Nephron (organoid): ENCODE measurements around the gene TJP1.

Experiments used
- H3K27ac Mint-ChIP-seq, 3 experiments: 2 replicates each; pipeline ENCODE4 v1.8.0; 2020; ENCODE audit warnings: mixed read lengths in 3 of 3, mild to moderate bottlenecking in 2 of 3, moderate library complexity in 1 of 3
- H3K27me3 Mint-ChIP-seq: 2 replicates; pipeline ENCODE4 v1.8.0; 2021; ENCODE audit warnings: low read depth, mild to moderate bottlenecking, moderate library complexity, mixed read lengths
- H3K36me3 Mint-ChIP-seq: 2 replicates; pipeline ENCODE4 v1.8.0; 2020; ENCODE audit warnings: low read depth, mixed read lengths
- H3K4me1 Mint-ChIP-seq: 2 replicates; pipeline ENCODE4 v1.8.0; 2020; ENCODE audit warnings: mixed read lengths
- H3K4me3 Mint-ChIP-seq, 3 experiments: 2 replicates each; pipeline ENCODE4 v1.8.0; 2020; ENCODE audit warnings: mild to moderate bottlenecking in 3 of 3, mixed read lengths in 3 of 3, moderate library complexity in 2 of 3
- H3K9me3 Mint-ChIP-seq: 2 replicates; pipeline ENCODE4 v1.8.0; 2020; ENCODE audit warnings: mixed read lengths
- TF ChIP-seq, protein P1 (sequence below), 3 experiments: fragments of 200-600 bp; sonication (generic); IDR thresholded peaks; one replicate each; pipeline ENCODE4 v1.5.0; 2021; ENCODE audit warnings: antibody characterized with exemption in 3 of 3; ENCODE audit not compliant: unreplicated experiment in 3 of 3

TJP1 gene

DNA sequence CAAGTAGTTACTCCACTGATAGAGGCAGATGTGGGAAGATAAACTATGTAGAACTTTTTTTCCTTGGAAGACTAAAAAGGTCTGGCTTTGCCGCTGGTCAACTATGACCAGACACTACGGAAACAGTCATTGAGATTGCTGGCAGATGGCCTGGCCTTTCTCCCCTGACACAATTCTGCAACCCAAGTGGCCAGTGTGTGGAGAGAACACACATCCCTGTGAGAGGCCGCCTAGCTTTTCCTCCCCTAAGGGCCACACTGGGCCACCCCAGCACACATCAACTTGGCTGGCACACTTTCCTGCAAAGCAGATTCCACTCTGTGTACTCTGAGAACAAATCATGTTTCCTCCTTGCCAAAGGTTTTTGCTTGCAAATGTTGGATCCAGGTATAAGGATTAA lies 10.4 kb upstream of the TJP1 start:
- TF ChIP-seq, protein P1, sequence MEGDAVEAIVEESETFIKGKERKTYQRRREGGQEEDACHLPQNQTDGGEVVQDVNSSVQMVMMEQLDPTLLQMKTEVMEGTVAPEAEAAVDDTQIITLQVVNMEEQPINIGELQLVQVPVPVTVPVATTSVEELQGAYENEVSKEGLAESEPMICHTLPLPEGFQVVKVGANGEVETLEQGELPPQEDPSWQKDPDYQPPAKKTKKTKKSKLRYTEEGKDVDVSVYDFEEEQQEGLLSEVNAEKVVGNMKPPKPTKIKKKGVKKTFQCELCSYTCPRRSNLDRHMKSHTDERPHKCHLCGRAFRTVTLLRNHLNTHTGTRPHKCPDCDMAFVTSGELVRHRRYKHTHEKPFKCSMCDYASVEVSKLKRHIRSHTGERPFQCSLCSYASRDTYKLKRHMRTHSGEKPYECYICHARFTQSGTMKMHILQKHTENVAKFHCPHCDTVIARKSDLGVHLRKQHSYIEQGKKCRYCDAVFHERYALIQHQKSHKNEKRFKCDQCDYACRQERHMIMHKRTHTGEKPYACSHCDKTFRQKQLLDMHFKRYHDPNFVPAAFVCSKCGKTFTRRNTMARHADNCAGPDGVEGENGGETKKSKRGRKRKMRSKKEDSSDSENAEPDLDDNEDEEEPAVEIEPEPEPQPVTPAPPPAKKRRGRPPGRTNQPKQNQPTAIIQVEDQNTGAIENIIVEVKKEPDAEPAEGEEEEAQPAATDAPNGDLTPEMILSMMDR (IDR thresholded peaks at IDR 0.05; ENCODE audit: unreplicated experiment in 3 of 3) = no peak
- H3K36me3 Mint-ChIP-seq = no peaks in the 10 kb centered on the region
- H3K4me3 Mint-ChIP-seq = no peak overlapping the region
- no peaks in the 10 kb centered on the region for H3K27me3 Mint-ChIP-seq
- H3K9me3 Mint-ChIP-seq = no peaks in the 10 kb centered on the region
- no peak overlapping the region for H3K27ac Mint-ChIP-seq
- peaks cover 3% of the 10 kb centered on the region for H3K4me1 Mint-ChIP-seq

DNA sequence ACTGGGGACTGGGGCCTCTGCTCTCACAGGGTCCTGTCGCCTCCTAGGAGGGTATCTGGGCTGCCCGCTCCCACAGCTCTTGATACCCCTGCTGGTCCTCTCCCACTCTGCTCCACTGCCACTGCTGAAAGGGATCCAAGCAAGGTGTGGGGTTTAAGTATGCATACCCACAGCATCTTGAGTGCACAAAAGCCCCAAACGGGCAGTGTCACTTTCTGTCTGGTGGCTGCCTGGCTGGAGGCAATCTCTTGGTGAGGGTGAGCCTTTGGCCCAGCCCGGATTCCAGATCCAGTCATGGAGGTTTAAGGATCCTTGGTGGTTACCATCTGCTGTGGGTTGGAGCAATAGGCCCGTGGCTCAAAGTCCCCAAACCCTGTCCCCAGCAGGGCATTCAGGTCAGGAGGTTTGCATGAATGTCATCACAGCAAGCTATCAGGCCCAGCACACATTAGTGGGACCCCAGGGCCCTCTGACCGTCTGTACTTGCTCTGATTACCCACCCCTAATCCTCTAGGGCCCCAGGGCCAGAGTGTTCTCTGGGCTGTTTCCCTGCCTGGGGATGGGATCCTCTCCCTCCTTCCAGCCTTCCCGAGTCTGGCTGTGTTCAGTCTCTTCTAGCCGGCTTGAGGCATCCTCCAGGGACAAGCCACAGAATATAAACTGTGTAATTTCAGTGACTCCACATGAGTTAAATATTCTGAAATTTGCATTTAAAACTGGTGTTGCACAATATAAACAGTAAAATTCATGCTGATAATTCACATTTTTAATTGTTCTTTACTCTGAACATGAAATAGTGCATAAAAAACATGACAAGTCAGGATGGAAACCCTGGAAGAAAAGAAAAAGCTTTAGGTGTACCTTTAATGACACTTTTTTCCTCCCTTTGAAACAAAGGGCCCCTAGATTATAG lies 4.9 kb upstream of the TJP1 start:
- Mint-ChIP-seq H3K4me3 (no peak overlapping the region), H3K4me1 (peaks cover 10% of the 10 kb centered on the region)
- TF ChIP-seq, protein P1 (IDR thresholded peaks at IDR 0.05; ENCODE audit: unreplicated experiment in 3 of 3) = no peak

DNA sequence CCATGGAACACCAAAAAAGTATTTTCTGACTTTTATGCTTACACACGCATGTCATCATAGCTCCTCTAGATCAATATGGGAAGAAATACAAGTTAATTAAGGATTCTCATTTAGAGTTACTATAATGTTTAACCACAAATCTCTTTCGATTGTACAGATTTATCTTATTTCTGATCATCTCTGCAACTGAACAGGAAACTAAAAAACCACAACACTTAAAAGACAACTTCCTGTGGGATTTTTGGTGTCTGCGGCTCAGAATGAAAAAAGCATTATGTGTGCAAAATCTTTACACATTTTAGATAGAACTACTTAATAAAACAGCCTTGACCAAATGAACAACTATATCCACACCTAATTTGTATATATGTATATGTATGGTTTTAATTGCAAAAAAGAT lies 3.0 kb upstream of the TJP1 start:
- Mint-ChIP-seq H3K4me1 (peaks cover 16% of the 10 kb centered on the region), H3K9me3 (no peaks in the 10 kb centered on the region), H3K27me3 (no peaks in the 10 kb centered on the region), H3K4me3 (peak overlapping the region; percentile 31 to 53 (median 45)), H3K27ac (peak overlapping the region in 2 of 3 experiments; percentile 14 to 61), H3K36me3 (no peaks in the 10 kb centered on the region)
- TF ChIP-seq, protein P1 (IDR thresholded peaks at IDR 0.05; ENCODE audit: unreplicated experiment in 3 of 3) = no peak

More for the DNA sequence above, 4.9 kb upstream of the TJP1 start:
- Mint-ChIP-seq H3K9me3 (no peaks in the 10 kb centered on the region), H3K27ac (no peak overlapping the region), H3K27me3 (no peaks in the 10 kb centered on the region), H3K36me3 (no peaks in the 10 kb centered on the region)

DNA sequence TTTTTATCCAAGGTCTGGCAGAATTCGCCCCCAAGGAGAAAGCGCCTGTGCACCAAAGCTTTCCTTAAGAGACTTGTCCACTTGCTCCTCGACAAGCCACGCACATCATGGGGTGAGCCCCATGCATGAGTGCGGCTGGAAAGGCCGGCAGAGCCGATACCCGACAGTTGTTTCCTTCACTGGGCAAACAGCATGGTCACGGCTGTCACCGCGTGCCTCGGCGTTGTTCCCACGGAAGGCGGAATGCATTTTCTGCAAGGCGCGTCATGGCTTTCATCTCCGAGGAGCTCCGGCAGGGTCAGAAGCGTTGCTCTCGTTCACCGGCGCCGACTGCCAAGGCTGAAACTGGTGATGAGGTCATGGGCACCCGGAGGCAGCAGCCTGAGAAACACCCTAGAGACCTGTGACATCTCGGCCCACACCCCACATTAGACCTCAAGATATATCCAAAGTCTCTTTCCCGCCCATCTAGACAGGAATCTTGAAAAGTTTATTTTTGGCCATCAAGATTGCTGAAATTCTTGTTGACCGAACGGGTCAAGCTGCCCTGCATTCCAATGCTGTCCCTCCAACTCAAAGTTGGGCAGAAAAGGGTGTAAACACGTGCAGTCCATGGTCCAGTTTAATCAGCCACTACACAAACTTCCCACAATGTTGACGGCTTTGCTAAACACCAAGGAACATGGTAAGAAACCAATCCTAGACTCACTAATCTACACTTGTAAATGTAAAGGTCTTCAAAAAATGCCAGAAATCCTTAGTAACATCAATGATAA lies 604 bp upstream of the TJP1 start:
- H3K4me3 Mint-ChIP-seq = peak overlapping the region; percentile 93 to 96 (median 96)
- H3K27ac Mint-ChIP-seq = peak overlapping the region; percentile 80 to 98 (median 98)
- H3K9me3 Mint-ChIP-seq = no peaks in the 10 kb centered on the region
- H3K36me3 Mint-ChIP-seq = peaks cover 12% of the 10 kb centered on the region
- no peaks in the 10 kb centered on the region for H3K27me3 Mint-ChIP-seq
- TF ChIP-seq, protein P1 (IDR thresholded peaks at IDR 0.05; ENCODE audit: unreplicated experiment in 3 of 3) = no peak
- H3K4me1 Mint-ChIP-seq = peaks cover 29% of the 10 kb centered on the region

DNA sequence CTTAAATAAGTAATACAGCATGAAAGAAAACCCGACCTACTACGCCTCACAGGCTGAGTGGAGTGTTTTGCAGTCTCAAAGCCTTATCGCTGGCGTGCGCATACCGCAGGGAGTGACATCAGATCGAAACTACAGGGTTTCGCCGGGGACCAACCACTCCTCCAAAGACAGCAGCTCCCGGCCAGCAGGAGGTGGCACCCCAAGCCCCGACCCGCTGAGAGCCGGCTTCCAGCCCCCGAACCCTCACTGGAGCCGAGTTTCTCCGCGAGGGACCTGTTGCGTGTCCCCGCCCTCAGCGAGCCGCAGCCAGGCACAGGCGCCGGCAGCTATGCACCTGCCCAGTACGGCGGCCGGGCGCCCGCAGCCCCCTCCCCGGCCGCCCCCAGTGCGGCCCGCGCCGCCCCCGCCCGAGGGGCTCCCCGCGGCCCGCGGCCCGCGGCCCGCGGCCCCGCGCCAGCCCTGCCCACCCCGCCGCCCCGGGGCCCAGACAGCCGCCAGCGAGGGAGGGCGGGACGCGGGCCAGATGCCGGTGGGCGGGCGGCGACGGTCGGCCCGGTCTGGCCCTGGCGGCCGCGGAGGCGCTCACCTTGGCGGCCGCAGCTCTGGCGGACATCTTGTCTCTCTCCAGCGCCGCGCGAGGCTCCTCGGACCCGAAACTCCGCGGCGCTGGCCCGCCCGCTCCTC lies 710 bp downstream of the TJP1 start:
- no peaks in the 10 kb centered on the region for H3K27me3 Mint-ChIP-seq
- H3K4me1 Mint-ChIP-seq = peaks cover 39% of the 10 kb centered on the region
- H3K4me3 Mint-ChIP-seq = peak overlapping the region; percentile 93 to 98 (median 98)
- peaks cover 5% of the 10 kb centered on the region for H3K9me3 Mint-ChIP-seq
- H3K36me3 Mint-ChIP-seq = peaks cover 23% of the 10 kb centered on the region
- TF ChIP-seq, protein P1 (IDR thresholded peaks at IDR 0.05; ENCODE audit: unreplicated experiment in 3 of 3) = no peak
- peak overlapping the region; percentile 87 to 98 (median 97) for H3K27ac Mint-ChIP-seq
